ENCODE results near the gene NFIB.

GRCh38 chr9:14248149-14248548 is 65.8 kb downstream of the NFIB start:
- TF ChIP-seq CTCF (IDR thresholded peaks at IDR 0.05) = no peak
- TF ChIP-seq POLR2A (IDR thresholded peaks at IDR 0.05) = no peak

Data from uterus (tissue), 2 donors.